Tongue (tissue), 2 donors: ENCODE measurements around the gene LMNA. TPM values are rescaled to one million over a fixed set of nuclear protein-coding genes. Genes with fewer than 3 reads are reported as not detected.
"Not testable (repeated sequence)": the region's sequence is repeated elsewhere in the genome, so short reads cannot be mapped to it uniquely, and the experiment has no call there.

Experiments
- DNase-seq: peaks from one replicate; pipeline ENCODE4 v3.0.0-alpha.2; 2015
- total RNA-seq: library from RNA; depleted of rRNA; stranded (reverse); fragments of >200 nt; gene quantifications from one replicate; pipeline ENCODE4 v1.2.3, GENCODE V29; 2014

LMNA gene
- total RNA-seq, 1 donor from 2014 or later: 721 TPM

- DNase-seq: peak; percentile 75
Observed at GRCh38 chr1:156104861-156105832, 9.4 kb upstream of the LMNA start.

GRCh38 chr1:156106624-156107488 lies 7.7 kb upstream of the LMNA start:
- no peak for DNase-seq

- no peak for DNase-seq
Observed at GRCh38 chr1:156108057-156108456, 6.5 kb upstream of the LMNA start.

GRCh38 chr1:156108664-156109241 lies 5.8 kb upstream of the LMNA start:
- no peak for DNase-seq

GRCh38 chr1:156110252-156110651 lies 4.3 kb upstream of the LMNA start:
- no peak for DNase-seq

- no peak for DNase-seq
Observed at GRCh38 chr1:156111355-156111962, 3.1 kb upstream of the LMNA start.

- DNase-seq: peak; percentile 93
Observed at GRCh38 chr1:156112276-156113137, 2.0 kb upstream of the LMNA start.

- DNase-seq: peak; percentile 57
Observed at GRCh38 chr1:156113282-156113950, 1.1 kb upstream of the LMNA start.

- no peak for DNase-seq
Observed at GRCh38 chr1:156114919-156115513, 505 bp downstream of the LMNA start.

GRCh38 chr1:156115514-156116374 lies 1.2 kb downstream of the LMNA start:
- peak; percentile 85 for DNase-seq

- DNase-seq: not testable (repeated sequence)
Observed at GRCh38 chr1:156116731-156117130, 2.2 kb downstream of the LMNA start.

GRCh38 chr1:156117414-156118176 lies 3.1 kb downstream of the LMNA start:
- peak; percentile 65 for DNase-seq

GRCh38 chr1:156118177-156118868 lies 3.8 kb downstream of the LMNA start:
- DNase-seq: peak; percentile 90

GRCh38 chr1:156119503-156120209 lies 5.1 kb downstream of the LMNA start:
- DNase-seq: peak; percentile 88

- no peak for DNase-seq
Observed at GRCh38 chr1:156120318-156120717, 5.8 kb downstream of the LMNA start.

GRCh38 chr1:156121005-156121404 lies 6.5 kb downstream of the LMNA start:
- not testable (repeated sequence) for DNase-seq

- DNase-seq: peak; percentile 88
Observed at GRCh38 chr1:156121457-156121856, 6.9 kb downstream of the LMNA start.
